ENCODE results near the gene GTF2A1. TPM values are rescaled to one million over a fixed set of nuclear protein-coding genes. Genes with fewer than 3 reads are reported as not detected.

Gene GTF2A1
- total and polyA plus RNA-seq, 4 donors, result 4.5 to 40.8 (median 16.7) TPM

GRCh38 chr14:81170104-81170828, 50.5 kb downstream of the GTF2A1 start:
- 0% methylated on average over 28 of the region's 28 CpGs for WGBS, 2 donors
- DNase-seq (peak; percentile 91 to 95 (median 95)), ATAC-seq (ENCODE audit: insufficient read depth, low FRiP score) (peak; percentile 99)
- Histone ChIP-seq H3K36me3 (ENCODE audit: control insufficient read depth in 4 of 4, insufficient read depth in 4 of 4, low read length in 4 of 4) (no peaks in the 10 kb centered on the region), H3K4me3 (peak overlapping the region; percentile 52), H3K9me3 (ENCODE audit: control insufficient read depth in 4 of 4, insufficient read depth in 3 of 4, low read length in 3 of 4) (no peaks in the 10 kb centered on the region), H3K27me3 (ENCODE audit: control insufficient read depth in 3 of 3, insufficient read depth in 3 of 3, low read length in 2 of 3) (no peaks in the 10 kb centered on the region), H3K9ac (ENCODE audit: insufficient read depth in 1 of 2, low read length in 2 of 2) (peak overlapping the region; percentile 51 to 94), H3K27ac (ENCODE audit: low read depth in 1 of 2, low read length in 1 of 2) (peak overlapping the region; percentile 94 to 95), H3K4me1 (ENCODE audit: control insufficient read depth in 5 of 5, insufficient read depth in 5 of 5, low read length in 5 of 5) (peaks cover 0 to 7% (median 1%) of the 10 kb centered on the region in 5 donors)
- TF ChIP-seq CTCF (IDR thresholded peaks at IDR 0.05; ENCODE audit: control extremely low read depth, extremely low read depth), result peak; percentile 84

GRCh38 chr14:81169711-81170103, 51.1 kb downstream of the GTF2A1 start:
- peak overlapping the region; percentile 94 to 95 for H3K27ac ChIP-seq (ENCODE audit: low read depth in 1 of 2, low read length in 1 of 2)
- H3K36me3 ChIP-seq (ENCODE audit: control insufficient read depth in 4 of 4, insufficient read depth in 4 of 4, low read length in 4 of 4), result no peaks in the 10 kb centered on the region
- 0 to 4% methylated on average over 10 of the region's 10 CpGs for WGBS, 2 donors
- peak overlapping the region; percentile 51 to 94 for H3K9ac ChIP-seq (ENCODE audit: insufficient read depth in 1 of 2, low read length in 2 of 2)
- H3K9me3 ChIP-seq (ENCODE audit: control insufficient read depth in 4 of 4, insufficient read depth in 3 of 4, low read length in 3 of 4), result no peaks in the 10 kb centered on the region
- peaks cover 0 to 7% (median 1%) of the 10 kb centered on the region in 5 donors for H3K4me1 ChIP-seq (ENCODE audit: control insufficient read depth in 5 of 5, insufficient read depth in 5 of 5, low read length in 5 of 5)
- peak; percentile 42 to 69 (median 62) for DNase-seq
- H3K4me3 ChIP-seq, result peak overlapping the region; percentile 52
- peak; percentile 56 for ATAC-seq (ENCODE audit: insufficient read depth, low FRiP score)
- no peak for TF ChIP-seq CTCF (IDR thresholded peaks at IDR 0.05; ENCODE audit: control extremely low read depth, extremely low read depth)
- no peaks in the 10 kb centered on the region for H3K27me3 ChIP-seq (ENCODE audit: control insufficient read depth in 3 of 3, insufficient read depth in 3 of 3, low read length in 2 of 3)

GRCh38 chr14:81169267-81169666, 51.5 kb downstream of the GTF2A1 start:
- H3K36me3 ChIP-seq (ENCODE audit: control insufficient read depth in 4 of 4, insufficient read depth in 4 of 4, low read length in 4 of 4), result no peaks in the 10 kb centered on the region
- 55 to 59% methylated on average over 4 of the region's 4 CpGs for WGBS, 2 donors
- H3K27ac ChIP-seq (ENCODE audit: low read depth in 1 of 2, low read length in 1 of 2), result peak overlapping the region; percentile 94 to 95
- H3K27me3 ChIP-seq (ENCODE audit: control insufficient read depth in 3 of 3, insufficient read depth in 3 of 3, low read length in 2 of 3), result no peaks in the 10 kb centered on the region
- no peaks in the 10 kb centered on the region for H3K9me3 ChIP-seq (ENCODE audit: control insufficient read depth in 4 of 4, insufficient read depth in 3 of 4, low read length in 3 of 4)
- peak overlapping the region in 1 of 2 donors; percentile 94 for H3K9ac ChIP-seq (ENCODE audit: insufficient read depth in 1 of 2, low read length in 2 of 2)
- H3K4me3 ChIP-seq, result no peak overlapping the region
- peaks cover 0 to 7% (median 1%) of the 10 kb centered on the region in 5 donors for H3K4me1 ChIP-seq (ENCODE audit: control insufficient read depth in 5 of 5, insufficient read depth in 5 of 5, low read length in 5 of 5)
- DNase-seq (no peak), ATAC-seq (ENCODE audit: insufficient read depth, low FRiP score) (no peak)
- TF ChIP-seq CTCF (IDR thresholded peaks at IDR 0.05; ENCODE audit: control extremely low read depth, extremely low read depth), result no peak

Data from lung (tissue), 12 donors.